GM18498 (cell line): ENCODE results near the gene S100A5.

Source experiments
- ATAC-seq: cut with Tn5 transposase; IDR thresholded peaks from one replicate; pipeline ENCODE4 v1.9.1; 2021; ENCODE audit warnings: mild to moderate bottlenecking, moderate library complexity; ENCODE audit not compliant: unreplicated experiment

The S100A5 gene

DNA sequence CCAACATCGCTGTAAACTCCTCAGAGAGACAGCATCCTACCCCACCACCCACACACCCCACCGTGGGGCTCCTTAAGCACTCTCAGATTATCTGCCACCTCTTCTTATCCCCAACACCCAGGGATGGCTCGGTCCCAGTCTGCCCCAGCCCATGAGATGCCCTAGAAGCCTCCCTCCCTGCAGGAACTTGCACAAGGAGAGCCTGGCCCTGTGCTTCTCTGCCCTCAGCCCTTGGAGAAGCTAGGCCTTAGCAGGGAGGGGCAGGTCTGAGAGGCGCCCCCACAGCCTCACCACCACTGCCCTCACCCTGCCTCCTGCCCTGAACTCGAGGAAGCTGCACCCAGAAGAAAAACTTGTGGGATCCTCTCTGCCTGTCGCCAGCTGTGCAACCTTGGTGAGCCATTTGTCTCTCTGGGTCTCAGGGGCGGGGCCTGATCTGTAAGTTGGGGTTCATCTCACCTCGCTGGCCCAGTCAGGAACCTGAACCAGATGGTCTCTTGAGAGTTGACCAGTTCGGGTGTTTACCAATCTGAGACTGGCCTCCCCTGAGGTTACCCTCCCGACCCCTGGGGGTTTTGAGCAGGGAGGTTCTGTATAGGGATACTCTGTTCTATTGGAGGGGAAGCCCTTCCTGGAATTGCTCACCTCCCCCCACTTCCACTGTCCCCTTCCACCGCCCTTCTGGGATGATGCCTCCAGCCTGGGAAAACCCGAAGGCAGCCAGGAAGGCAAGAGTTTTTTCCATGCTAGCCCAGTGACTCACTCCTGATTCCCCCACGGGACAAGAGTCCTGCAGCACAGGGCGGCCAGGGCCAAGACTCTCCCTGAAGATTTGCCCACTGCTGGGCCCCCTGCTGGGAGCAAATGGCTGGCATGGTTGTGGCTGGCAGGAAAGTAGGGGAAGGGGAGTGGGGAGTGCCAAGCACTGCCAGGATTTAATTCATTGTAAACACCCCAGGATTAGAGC lies 8.3 kb upstream of the S100A5 start, which contains the start of gene S100A3:
TSS of gene S100A3 (minus strand) at position 537 of the 967 bp plus-strand sequence. CDS start 773 bp downstream, outside the sequence.
- ATAC-seq = no peak

DNA sequence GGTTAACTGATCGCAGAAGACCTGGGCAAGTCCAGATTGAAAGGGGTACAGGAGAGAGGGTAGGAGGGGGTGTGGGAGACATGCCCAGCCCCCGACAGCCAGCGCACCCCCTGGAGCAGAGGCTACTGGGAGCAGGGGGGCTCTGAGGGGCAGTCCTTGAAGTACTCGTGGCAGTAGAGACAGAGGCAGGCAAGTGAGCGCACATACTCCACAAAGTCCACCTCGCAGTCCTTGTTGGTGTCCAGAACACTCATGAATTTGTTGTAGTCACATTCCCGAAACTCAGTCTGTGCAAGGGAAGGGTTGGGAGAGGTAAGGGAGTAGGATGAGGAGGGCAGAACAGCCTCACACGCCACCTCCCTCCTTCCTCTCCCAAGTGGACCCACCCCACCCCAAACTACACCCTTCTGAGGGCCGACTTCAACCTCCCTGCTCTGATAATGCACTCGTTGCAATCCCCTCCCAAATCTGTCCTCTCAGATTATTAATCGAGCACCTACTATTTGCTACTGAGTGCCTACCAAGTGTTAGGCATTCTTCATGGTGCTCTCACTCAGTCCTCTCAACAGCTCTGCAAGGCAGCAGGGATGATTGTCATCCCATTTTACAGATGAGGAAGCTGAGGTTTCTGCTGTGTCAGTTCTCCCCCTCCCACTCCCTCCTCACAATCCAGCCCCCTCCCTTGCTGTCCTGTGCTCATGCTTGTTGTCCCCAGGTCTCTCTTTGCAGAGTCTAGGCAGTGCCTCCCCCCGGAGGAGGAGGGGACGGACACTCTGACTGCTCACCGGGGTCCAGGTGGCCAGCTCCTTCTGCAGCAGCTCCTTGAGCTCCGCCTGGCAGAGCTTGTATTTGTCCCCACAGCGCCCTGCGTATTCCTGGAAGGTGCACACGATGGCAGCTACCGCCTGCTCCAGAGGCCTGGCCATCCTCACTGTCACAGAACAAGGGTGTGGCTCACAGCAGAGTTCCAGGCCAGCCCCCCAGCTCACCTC lies 7.1 kb upstream of the S100A5 start:
- ATAC-seq = no peak

DNA sequence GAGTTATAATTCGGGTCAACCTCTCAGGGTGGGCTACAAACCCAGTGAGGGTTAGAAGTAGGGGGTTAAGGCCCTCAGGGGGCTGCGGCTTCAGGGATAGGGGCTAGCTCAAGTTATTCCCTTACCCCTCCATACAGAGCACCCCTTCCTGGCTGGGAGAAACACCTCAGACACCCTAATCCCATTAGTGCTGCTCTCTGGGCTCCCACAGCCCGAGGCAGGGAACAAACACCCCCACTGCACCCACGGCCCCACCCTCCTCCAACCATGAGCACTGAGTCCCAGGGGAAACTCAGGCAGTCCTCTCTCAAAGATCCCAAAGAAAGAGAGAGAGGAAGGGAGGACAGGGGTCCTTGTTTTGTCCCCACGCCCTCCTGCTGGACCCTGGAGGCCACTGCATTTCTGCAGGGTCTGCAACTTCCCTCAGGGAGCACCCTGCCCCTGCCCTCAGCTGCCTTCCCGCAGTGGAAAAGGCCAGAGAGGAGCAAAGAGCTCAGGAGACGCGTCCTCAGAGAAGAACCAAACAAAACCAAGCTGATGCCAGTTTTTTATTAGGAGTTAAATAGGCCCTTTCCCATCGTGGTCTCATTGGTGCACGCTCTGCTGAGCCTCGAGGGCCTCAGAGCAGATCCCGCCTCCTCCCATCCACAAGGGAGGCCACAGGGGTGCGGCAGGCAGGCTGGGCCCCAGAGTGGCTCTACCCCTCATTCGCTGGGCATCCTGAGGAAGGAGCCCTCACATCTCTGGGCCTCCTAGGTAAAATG lies 6.2 kb upstream of the S100A5 start:
- ATAC-seq = no peak

DNA sequence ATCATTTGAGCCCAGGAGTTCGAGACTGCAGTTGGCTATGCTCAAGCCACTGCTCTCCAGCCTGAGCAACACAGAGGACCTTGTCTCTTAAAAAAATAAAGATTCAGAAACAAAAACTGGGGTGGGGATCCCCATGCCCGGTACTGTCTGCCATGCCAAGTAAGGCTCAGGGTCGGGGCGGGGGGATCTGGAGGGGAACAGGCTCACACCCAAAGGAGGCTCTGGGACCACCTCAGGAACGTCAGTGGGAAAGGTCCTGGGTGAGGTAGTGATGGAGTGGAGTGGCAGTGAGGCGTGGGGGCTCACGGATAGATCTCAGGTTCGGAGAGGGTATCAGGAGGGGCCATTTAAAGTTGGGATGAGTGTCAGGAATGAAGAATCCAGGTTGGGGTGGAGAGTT lies 5.6 kb upstream of the S100A5 start:
- no peak for ATAC-seq

GRCh38 chr1:153545067-153546055 lies 4.6 kb upstream of the S100A5 start, which contains the start of gene S100A4:
Gene S100A4 (minus strand): TSS chr1:153545806. CDS start chr1:153544794, 1,012 bp downstream.
- no peak for ATAC-seq

DNA sequence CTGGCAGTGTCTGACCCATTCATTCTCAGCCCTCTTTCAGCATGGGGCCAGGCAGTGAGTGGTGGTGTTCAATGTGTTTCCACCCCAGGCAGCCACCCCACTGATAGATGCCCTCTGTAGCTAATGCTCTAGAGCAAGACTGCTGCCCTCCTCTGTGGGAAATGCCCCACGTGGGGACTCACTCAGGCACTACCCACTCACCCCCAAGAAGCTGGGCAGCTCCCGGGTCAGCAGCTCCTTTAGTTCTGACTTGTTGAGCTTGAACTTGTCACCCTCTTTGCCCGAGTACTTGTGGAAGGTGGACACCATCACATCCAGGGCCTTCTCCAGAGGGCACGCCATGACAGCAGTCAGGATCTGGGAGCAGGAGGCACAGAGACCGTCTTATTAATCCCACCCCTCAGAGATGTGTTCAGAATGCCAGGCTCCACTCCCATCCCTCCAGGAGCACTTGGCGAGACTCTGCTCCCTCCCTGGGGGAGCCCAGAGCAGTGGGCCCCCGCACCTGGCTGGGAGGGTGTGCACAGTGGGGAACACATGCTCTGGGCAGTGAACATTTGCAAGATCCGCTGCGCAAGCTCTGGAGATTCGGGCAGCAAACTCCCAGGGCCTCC lies 3.8 kb upstream of the S100A5 start:
- no peak for ATAC-seq

DNA sequence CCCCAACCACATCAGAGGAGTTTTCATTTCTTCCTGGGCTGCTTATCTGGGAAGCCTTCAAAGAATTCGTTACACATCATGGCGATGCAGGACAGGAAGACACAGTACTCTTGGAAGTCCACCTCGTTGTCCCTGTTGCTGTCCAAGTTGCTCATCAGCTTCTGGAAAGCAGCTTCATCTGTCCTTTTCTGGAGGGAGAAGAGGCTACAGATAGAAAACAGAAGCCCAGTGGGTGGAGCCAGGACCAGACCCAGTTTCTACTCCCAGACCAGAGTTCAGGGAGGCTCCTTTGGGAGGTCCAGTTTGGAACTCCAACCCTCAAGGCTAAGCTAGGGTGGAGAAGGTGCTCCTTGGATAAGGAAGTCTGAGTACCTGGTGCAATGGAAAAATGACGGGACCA lies 3.0 kb upstream of the S100A5 start:
- ATAC-seq = no peak

GRCh38 chr1:153542956-153543711 lies 2.4 kb upstream of the S100A5 start:
- no peak for ATAC-seq

GRCh38 chr1:153541641-153542590 lies 1.2 kb upstream of the S100A5 start:
- ATAC-seq = no peak

DNA sequence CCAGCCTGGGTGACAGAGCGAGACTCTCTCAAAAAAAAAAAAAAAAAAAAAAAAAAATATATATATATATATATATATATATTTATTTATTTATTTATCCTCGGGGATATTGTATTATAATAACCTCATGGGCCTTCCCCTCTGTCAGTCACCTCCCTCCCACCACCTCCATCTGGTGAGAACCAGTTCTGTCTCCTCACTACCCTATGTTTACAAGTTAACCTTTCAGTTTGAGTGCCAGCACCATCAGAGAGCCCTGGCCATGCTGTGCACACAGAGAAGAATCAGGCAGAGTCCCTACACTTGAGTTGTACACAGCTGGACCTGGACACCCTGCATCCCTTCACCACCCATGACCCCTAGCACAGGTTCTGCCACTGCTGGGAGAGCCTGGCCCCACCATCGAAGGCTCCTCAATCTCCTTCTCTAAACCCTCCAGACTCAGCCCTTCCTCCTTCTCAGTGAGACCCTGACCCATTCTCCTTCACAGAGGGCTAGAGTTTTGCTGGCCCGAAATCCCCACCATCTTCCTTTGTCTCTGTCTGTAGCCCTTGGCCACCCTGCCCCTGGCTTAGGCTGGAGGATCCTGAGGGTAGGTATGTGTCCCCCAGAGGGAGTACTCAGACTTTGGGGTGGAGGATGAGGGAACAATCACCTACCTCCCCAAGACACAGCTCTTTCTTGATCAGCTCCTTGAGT lies 1.2 kb downstream of the S100A5 start:
- no peak for ATAC-seq

GRCh38 chr1:153538315-153538821 lies 2.4 kb downstream of the S100A5 start:
- ATAC-seq = no peak

- ATAC-seq = no peak
These were observed 3.4 kb downstream of the S100A5 start for GRCh38 chr1:153537376-153537730.

- no peak for ATAC-seq
These were observed 3.9 kb downstream of the S100A5 start for GRCh38 chr1:153536671-153537375.

DNA sequence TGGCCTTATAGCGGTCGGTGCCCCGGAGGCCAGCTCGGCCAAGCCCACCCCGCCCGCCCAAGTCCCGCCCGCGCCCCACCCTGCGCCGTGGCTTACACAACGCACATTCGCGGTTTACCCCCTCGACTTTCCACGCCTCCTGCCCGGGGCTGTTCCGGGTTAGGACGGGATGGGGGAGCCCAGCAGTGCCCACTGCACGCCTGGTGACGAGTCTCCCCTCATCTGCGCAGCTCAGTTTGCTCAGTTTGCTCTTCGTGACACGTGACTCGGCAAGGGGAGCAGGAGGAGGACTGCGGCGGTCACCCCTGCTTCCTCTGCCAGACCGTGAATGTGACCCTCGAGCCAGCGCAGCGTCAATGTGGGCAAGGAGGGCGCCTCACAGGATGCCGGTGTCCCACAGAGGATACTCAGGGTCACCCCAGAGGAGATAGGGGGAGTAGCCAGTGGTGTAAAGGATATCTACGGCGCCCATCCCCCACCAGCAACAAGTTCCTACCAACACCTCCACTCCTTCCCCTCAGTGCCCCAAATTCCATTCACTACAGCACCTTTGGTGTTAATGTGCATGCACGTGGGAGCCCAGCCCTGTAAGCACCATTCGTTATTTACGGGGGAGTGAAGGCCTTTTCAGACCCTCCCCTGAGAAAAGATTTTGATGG lies 4.6 kb downstream of the S100A5 start:
- ATAC-seq = no peak
